Activated naive CD8-positive, alpha-beta T cell treated with anti-CD3 and anti-CD28 coated beads, Interleukin-2, amount 50 U/mL, for 24 hours (primary cell): ENCODE results near the gene SHISAL2A.

Experiments
- ATAC-seq: fragments of 150-1000 bp; cut with Tn5 transposase; one replicate; pipeline ENCODE4 v1.10.0; 2021
- DNase-seq: peaks from one replicate; pipeline ENCODE4 v3.0.0; 2021
- H3K27ac Mint-ChIP-seq: one replicate; pipeline ENCODE4 v1.8.0; 2021; ENCODE audit warnings: mild to moderate bottlenecking, mixed read lengths
- H3K27me3 Mint-ChIP-seq: one replicate; pipeline ENCODE4 v1.8.0; 2021; ENCODE audit warnings: mixed read lengths
- H3K36me3 Mint-ChIP-seq: one replicate; pipeline ENCODE4 v1.8.0; 2021; ENCODE audit warnings: low read depth, mixed read lengths
- H3K4me1 Mint-ChIP-seq: one replicate; pipeline ENCODE4 v1.8.0; 2021; ENCODE audit warnings: mixed read lengths
- H3K4me3 Mint-ChIP-seq: one replicate; pipeline ENCODE4 v1.8.0; 2021; ENCODE audit warnings: mild to moderate bottlenecking, moderate library complexity, mixed read lengths
- H3K9me3 Mint-ChIP-seq: one replicate; pipeline ENCODE4 v1.8.0; 2021; ENCODE audit warnings: mixed read lengths

Gene SHISAL2A

DNA sequence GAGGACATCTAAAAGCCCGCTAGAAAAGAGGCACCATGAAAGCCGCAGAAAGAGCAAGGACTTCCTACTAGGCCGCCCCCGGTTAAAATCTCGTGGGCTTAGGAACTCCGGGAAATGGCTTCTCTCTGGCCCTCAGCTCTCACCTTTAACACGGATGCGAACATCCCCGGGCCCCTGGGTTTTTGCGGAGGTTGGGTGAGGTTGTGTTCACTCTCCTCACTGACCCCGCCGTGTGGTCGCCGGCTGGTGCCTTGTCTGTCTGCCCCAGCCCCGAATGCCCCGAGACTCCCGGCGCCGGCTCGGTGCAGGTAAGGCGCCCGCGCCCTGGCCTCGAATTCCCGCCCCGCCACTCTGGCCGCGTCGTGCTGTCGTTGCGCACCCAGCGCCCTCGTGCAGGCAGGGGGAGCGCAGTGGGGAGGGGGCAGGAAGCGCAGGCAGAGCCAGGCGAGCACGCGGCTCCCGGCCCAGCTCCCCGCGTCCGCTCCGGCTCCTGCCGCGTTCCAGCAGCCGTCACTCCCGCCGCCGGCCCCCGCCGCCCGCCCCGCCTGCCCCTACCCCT is at the start of gene SHISAL2A:
TSS of gene SHISAL2A (plus strand) at position 437 of the 559 bp plus-strand sequence. CDS start 326 bp downstream, outside the sequence.
- H3K27ac Mint-ChIP-seq, result peak within 1 kb of the TSS; percentile 99
- ATAC-seq, result peak; percentile 3
- H3K4me1 Mint-ChIP-seq, result peaks cover 59% of the 10 kb centered on the region
- H3K4me3 Mint-ChIP-seq, result peak within 1 kb of the TSS; percentile 89
- no peaks in the 10 kb centered on the region for H3K9me3 Mint-ChIP-seq
- no peaks in the 10 kb centered on the region for H3K36me3 Mint-ChIP-seq
- DNase-seq, result peak; percentile 61
- no peaks in the 10 kb centered on the region for H3K27me3 Mint-ChIP-seq

DNA sequence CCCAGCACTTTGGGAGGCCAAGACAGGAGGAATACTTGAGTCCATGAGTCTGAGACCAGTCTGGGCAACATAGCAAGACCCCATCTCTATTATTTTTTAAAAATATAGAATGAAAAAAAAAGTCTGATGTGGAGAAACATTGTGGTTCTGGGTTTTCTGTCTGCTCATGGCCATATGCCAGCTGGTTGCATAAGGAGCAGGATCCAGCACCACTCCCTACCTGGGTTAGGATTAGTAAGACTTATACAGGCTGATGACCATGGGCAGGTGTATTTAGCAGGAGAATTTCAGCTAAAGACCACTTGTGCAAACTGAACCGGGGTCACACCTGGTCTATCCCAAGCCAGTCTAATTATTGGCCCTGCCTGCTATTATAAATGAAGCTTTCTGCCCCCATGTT is 47.5 kb upstream of the SHISAL2A start:
- ATAC-seq (no peak), DNase-seq (no peak)
- H3K4me3 Mint-ChIP-seq, result no peak overlapping the region
- H3K27me3 Mint-ChIP-seq, result no peaks in the 10 kb centered on the region
- H3K9me3 Mint-ChIP-seq, result no peaks in the 10 kb centered on the region
- no peaks in the 10 kb centered on the region for H3K4me1 Mint-ChIP-seq
- no peak overlapping the region for H3K27ac Mint-ChIP-seq
- H3K36me3 Mint-ChIP-seq, result no peaks in the 10 kb centered on the region

DNA sequence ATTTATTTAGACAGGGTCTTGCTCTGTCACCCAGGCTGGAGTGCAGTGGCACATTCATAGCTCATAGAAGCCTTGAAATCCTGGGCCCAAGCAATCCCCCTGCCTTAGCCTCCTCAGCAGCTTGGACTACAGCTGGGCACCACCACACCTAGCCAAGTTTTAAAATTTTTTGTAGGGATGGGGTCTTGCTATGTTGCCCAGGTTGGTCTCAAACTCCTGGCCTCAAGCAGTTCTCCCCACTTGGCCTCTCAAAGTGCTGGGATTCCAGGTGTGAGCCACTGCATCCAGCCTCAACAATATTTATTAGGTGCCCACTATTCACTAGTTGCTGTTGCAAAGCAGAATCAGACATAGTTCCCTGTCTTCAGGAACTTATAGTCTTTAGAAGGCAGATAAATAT is 44.9 kb upstream of the SHISAL2A start:
- Mint-ChIP-seq H3K9me3 (no peaks in the 10 kb centered on the region), H3K27ac (no peak overlapping the region), H3K4me1 (peaks cover 3% of the 10 kb centered on the region), H3K36me3 (no peaks in the 10 kb centered on the region), H3K27me3 (no peaks in the 10 kb centered on the region), H3K4me3 (no peak overlapping the region)
- DNase-seq (no peak), ATAC-seq (no peak)

GRCh38 chr1:52588535-52588934 is 44.4 kb upstream of the SHISAL2A start:
- no peaks in the 10 kb centered on the region for H3K9me3 Mint-ChIP-seq
- peaks cover 3% of the 10 kb centered on the region for H3K4me1 Mint-ChIP-seq
- ATAC-seq, result no peak
- no peaks in the 10 kb centered on the region for H3K27me3 Mint-ChIP-seq
- no peak for DNase-seq
- no peak overlapping the region for H3K27ac Mint-ChIP-seq
- H3K4me3 Mint-ChIP-seq, result no peak overlapping the region
- no peaks in the 10 kb centered on the region for H3K36me3 Mint-ChIP-seq

- ATAC-seq, result no peak
- Mint-ChIP-seq H3K27ac (no peak overlapping the region), H3K4me3 (no peak overlapping the region)
Observed at GRCh38 chr1:52590266-52590665, 42.7 kb upstream of the SHISAL2A start.

GRCh38 chr1:52592637-52593323 is 40.2 kb upstream of the SHISAL2A start:
- DNase-seq (no peak), ATAC-seq (no peak)
- H3K9me3 Mint-ChIP-seq, result no peaks in the 10 kb centered on the region
- peaks cover 3% of the 10 kb centered on the region for H3K4me1 Mint-ChIP-seq
- no peaks in the 10 kb centered on the region for H3K27me3 Mint-ChIP-seq
- no peaks in the 10 kb centered on the region for H3K36me3 Mint-ChIP-seq
- no peak overlapping the region for H3K27ac Mint-ChIP-seq
- no peak overlapping the region for H3K4me3 Mint-ChIP-seq

More at GRCh38 chr1:52590266-52590665, 42.7 kb upstream of the SHISAL2A start:
- no peak for DNase-seq
- Mint-ChIP-seq H3K9me3 (no peaks in the 10 kb centered on the region), H3K27me3 (no peaks in the 10 kb centered on the region), H3K4me1 (peaks cover 3% of the 10 kb centered on the region), H3K36me3 (no peaks in the 10 kb centered on the region)

DNA sequence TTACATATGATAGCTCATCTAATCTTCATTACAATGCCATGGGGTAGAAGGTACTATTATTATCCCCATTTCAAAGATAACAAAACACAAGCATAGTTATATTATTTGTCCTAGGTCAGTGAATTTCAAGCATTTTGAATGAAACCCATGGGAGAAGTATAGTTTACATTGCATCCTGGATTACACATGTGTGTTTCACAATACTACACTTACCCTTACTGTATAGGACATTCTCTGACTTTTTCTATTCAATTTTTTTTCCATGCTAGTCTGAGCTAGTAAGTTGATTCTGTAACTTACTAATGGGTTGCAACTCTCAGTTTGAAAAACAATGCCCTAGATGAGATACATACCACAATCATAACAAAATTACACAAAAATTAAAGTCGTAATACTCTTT is 39.5 kb upstream of the SHISAL2A start:
- no peaks in the 10 kb centered on the region for H3K36me3 Mint-ChIP-seq
- no peaks in the 10 kb centered on the region for H3K9me3 Mint-ChIP-seq
- DNase-seq, result no peak
- ATAC-seq, result no peak
- no peaks in the 10 kb centered on the region for H3K27me3 Mint-ChIP-seq
- H3K27ac Mint-ChIP-seq, result no peak overlapping the region
- H3K4me3 Mint-ChIP-seq, result no peak overlapping the region
- H3K4me1 Mint-ChIP-seq, result peaks cover 3% of the 10 kb centered on the region

- DNase-seq, result no peak
- Mint-ChIP-seq H3K27me3 (no peaks in the 10 kb centered on the region), H3K27ac (no peak overlapping the region), H3K4me1 (peaks cover 3% of the 10 kb centered on the region), H3K36me3 (no peaks in the 10 kb centered on the region), H3K9me3 (no peaks in the 10 kb centered on the region), H3K4me3 (no peak overlapping the region)
- ATAC-seq, result no peak
Observed at GRCh38 chr1:52595061-52595460, 37.9 kb upstream of the SHISAL2A start.

- Mint-ChIP-seq H3K4me1 (peaks cover 8% of the 10 kb centered on the region), H3K27ac (no peak overlapping the region), H3K9me3 (no peaks in the 10 kb centered on the region), H3K27me3 (no peaks in the 10 kb centered on the region), H3K4me3 (no peak overlapping the region), H3K36me3 (no peaks in the 10 kb centered on the region)
- ATAC-seq (no peak), DNase-seq (no peak)
Observed at GRCh38 chr1:52597912-52598311, 35.1 kb upstream of the SHISAL2A start.

DNA sequence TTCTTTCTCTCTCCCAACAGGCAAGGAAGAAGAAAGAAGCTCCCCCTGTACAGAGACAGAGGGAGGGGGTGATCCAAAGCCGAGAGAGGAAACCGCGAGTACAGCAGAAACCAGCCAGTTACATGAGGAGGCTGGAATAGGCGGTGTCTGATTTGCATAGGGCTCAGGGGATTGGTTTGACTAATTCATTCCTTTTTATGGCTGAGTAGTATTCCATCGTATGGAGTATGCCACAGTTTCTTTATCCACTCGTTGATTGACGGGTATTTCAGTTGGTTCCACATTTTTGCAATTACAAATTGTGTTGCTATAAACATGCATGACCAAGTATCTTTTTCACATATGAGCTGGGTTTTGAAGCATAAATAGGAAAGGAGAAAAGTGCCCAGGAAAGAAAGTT is 34.2 kb upstream of the SHISAL2A start:
- Mint-ChIP-seq H3K9me3 (no peaks in the 10 kb centered on the region), H3K4me3 (no peak overlapping the region), H3K4me1 (peaks cover 15% of the 10 kb centered on the region), H3K27me3 (no peaks in the 10 kb centered on the region), H3K36me3 (peaks cover 2% of the 10 kb centered on the region), H3K27ac (no peak overlapping the region)
- ATAC-seq (no peak), DNase-seq (no peak)

DNA sequence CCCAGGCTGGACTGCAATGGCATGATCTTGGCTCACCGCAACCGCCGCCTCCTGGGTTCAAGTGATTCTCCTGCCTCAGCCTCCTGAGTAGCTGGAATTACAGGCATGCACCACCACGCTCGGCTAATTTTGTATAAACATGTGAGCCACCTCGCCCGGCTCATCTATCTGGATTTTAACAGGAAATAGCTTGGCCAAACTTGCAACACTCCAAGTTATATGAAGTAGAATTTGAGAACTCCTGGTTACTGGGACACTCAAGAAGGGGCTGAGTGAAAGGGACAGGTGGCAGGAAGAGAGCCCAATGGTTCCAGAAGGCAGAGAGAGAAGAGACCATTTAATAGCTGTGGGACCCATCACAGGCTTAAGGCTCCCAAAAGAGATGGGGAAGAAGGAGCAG is 33.7 kb upstream of the SHISAL2A start:
- Mint-ChIP-seq H3K27me3 (no peaks in the 10 kb centered on the region), H3K9me3 (no peaks in the 10 kb centered on the region), H3K27ac (no peak overlapping the region), H3K4me3 (no peak overlapping the region), H3K36me3 (peaks cover 4% of the 10 kb centered on the region), H3K4me1 (peaks cover 21% of the 10 kb centered on the region)
- DNase-seq, result no peak
- ATAC-seq, result no peak

DNA sequence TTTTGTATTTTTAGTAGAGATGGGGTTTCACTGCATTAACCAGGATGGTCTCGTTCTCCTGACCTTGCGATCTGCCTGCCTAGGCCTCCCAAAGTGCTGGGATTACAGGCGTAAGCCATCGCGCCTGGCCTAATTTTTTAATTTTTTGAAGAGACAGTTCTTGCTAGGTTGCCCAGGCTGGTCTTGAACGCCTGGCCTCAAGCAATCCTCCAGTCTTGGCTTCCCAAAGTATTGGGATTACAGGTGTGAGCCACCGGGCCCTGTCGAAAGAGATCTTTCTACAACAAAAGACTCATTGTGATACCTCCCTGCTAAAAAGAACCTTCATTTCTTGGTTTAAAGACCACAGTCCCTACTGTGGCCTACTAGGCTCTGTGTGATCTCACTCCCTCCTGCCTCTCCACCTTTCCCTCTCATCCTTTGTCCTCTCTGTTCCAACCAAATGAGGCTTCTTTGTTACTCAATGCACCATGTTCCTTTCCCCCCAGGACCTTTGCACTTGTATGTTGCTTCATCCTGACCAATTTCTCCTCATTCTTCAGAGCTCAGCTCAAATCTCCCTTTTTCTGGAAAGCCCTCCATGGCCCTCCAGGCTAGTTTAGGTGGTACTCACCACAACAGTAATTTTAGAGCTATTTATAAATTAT is 32.3 kb upstream of the SHISAL2A start:
- DNase-seq (no peak), ATAC-seq (no peak)
- Mint-ChIP-seq H3K27me3 (no peaks in the 10 kb centered on the region), H3K36me3 (peaks cover 4% of the 10 kb centered on the region), H3K27ac (no peak overlapping the region), H3K4me3 (no peak overlapping the region), H3K9me3 (no peaks in the 10 kb centered on the region), H3K4me1 (peaks cover 29% of the 10 kb centered on the region)

DNA sequence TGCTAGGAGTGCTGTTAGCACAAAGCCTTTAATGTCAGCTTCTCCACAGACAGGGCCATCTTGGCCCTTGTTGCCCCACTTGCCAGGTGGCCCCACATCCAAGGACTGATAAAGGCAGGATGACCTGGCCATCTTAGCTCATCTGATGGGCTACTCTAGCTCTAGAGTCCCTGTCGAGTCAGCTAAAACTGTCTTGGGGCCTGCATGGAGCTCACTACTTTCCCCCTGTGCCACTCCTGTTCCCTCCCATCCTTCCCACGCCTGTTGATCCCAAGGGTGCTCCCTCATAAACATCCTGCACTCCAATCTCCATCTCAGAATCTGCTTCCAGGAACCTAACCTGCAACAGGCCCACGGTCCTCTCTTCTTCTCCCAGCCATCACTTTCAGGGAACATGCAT is 31.4 kb upstream of the SHISAL2A start:
- Mint-ChIP-seq H3K9me3 (no peaks in the 10 kb centered on the region), H3K36me3 (peaks cover 8% of the 10 kb centered on the region), H3K4me3 (peak overlapping the region; percentile 70), H3K27me3 (no peaks in the 10 kb centered on the region), H3K27ac (peak overlapping the region; percentile 90), H3K4me1 (peaks cover 29% of the 10 kb centered on the region)
- DNase-seq (no peak), ATAC-seq (no peak)

DNA sequence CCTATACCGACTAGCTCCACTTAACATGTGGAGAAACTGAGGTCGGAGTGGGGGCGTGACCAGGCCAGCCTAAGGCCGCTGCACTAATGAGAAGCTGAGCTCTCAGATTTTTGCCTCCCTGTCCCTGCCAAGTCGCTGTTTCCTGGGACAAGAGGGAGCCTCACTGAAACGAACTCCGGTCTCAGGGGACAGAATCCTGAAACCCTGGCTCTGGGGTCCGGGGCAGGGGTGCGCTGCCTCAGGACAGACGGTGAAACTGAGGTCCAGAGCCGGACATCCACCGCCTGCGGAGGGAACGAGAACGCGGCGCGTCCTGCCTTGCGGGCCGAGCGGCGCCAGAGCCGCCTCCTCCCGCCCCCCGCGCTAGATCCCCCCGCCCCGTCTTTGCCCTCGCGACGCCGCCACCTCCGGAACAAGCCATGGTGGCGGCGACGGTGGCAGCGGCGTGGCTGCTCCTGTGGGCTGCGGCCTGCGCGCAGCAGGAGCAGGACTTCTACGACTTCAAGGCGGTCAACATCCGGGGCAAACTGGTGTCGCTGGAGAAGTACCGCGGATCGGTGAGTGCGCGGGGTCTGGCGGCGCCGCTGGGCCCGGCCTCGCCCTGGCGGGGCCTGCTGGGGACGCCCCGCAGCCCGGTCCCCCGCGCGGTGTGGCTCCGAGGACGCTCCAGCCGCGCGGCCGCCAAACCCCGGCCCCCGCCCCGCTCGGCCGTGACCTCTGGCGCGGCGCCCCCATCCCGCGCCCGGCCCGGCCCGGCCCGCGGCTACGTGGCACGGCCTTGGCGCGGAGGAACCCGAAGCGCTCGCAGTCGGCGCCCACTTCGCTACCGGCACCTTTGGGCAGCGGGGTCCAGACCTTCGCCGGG is 30.7 kb upstream of the SHISAL2A start, which contains the start of gene GPX7:
TSS of gene GPX7 (plus strand) at position 381 of the 865 bp plus-strand sequence. CDS start at position 420, 39 bp downstream.
- Mint-ChIP-seq H3K27ac (peak within 1 kb of the TSS; percentile 92), H3K4me3 (peak within 1 kb of the TSS; percentile 83), H3K27me3 (no peaks in the 10 kb centered on the region), H3K4me1 (peaks cover 29% of the 10 kb centered on the region), H3K9me3 (no peaks in the 10 kb centered on the region), H3K36me3 (peaks cover 11% of the 10 kb centered on the region)
- DNase-seq, result peak; percentile 59
- peak; percentile 42 for ATAC-seq
